Omental fat pad (tissue), 4 donors: ENCODE results near the gene DCBLD2. TPM values are rescaled to one million over a fixed set of nuclear protein-coding genes. Genes with fewer than 3 reads are reported as not detected.

Experiments
- ATAC-seq: fragments of 150-250 bp; one replicate; pipeline ENCODE4 v1.9.1; 2016; ENCODE audit warnings: mild to moderate bottlenecking, moderate library complexity; ENCODE audit not compliant: low FRiP score
- DNase-seq: peaks from one replicate; pipeline ENCODE4 v3.0.0-alpha.2; 2019; ENCODE audit warnings: low spot score
- total RNA-seq, 4 donors: library from RNA; depleted of rRNA; stranded (reverse); fragments of >200 nt; gene quantifications; one replicate each; pipeline ENCODE4 v1.1.0, GENCODE V29; 2016
- TF ChIP-seq, protein P1 (sequence below), 3 donors: fragments of 450-650 bp; IDR thresholded peaks; one replicate each; pipeline ENCODE4 v1.5.1; 2016 to 2017; ENCODE audit warnings: antibody characterized with exemption in 3 of 3, mild to moderate bottlenecking in 3 of 3, moderate library complexity in 2 of 3

The DCBLD2 gene
- total RNA-seq, 4 donors from 2014 or later: 25.5 to 40.1 (median 33.0) TPM

DNA sequence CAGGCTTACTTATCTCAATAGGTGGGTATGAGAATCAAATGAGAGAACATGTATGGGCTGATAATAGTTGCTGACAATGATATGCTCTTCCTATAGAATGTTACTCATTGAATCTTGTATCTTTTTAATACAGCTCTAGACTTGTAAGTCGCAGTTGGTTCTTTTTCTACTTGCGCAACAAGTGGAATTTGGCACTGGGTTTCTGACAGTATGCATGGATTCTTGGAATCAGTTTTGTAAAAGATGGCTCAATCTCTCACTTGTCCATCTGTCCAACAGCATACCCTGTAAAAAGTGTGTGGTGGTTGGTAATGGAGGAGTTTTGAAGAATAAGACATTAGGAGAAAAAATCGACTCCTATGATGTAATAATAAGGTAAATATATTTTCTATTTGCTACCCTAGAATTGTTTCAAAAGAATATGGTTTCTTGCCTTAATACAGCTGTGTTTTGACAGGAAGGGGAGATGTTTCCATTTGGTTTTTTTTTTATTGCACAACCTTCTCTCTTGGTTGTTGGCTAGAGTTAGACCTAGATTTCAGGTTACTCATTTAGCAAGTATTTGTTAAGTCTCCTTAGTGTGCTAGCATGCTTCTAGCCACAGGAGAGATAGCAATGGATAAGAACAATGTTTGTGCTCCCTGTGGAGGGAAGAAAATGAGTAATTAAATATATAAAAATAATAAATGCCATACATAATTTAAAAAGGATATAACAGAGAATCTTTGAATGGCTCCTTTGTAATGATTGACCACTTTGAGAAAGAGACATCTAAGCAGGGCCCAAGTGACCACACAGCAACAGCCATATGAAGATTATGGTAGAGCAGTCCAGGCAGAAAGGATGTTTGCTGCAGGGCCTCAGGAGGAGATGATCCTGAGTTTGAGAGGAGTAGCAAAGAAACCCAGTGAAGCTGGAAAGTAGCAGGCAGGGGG, 116.6 kb downstream of the DCBLD2 start:
- peak; percentile 82 for ATAC-seq
- TF ChIP-seq, protein P1, sequence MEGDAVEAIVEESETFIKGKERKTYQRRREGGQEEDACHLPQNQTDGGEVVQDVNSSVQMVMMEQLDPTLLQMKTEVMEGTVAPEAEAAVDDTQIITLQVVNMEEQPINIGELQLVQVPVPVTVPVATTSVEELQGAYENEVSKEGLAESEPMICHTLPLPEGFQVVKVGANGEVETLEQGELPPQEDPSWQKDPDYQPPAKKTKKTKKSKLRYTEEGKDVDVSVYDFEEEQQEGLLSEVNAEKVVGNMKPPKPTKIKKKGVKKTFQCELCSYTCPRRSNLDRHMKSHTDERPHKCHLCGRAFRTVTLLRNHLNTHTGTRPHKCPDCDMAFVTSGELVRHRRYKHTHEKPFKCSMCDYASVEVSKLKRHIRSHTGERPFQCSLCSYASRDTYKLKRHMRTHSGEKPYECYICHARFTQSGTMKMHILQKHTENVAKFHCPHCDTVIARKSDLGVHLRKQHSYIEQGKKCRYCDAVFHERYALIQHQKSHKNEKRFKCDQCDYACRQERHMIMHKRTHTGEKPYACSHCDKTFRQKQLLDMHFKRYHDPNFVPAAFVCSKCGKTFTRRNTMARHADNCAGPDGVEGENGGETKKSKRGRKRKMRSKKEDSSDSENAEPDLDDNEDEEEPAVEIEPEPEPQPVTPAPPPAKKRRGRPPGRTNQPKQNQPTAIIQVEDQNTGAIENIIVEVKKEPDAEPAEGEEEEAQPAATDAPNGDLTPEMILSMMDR (IDR thresholded peaks at IDR 0.05): no peak
- DNase-seq: no peak

DNA sequence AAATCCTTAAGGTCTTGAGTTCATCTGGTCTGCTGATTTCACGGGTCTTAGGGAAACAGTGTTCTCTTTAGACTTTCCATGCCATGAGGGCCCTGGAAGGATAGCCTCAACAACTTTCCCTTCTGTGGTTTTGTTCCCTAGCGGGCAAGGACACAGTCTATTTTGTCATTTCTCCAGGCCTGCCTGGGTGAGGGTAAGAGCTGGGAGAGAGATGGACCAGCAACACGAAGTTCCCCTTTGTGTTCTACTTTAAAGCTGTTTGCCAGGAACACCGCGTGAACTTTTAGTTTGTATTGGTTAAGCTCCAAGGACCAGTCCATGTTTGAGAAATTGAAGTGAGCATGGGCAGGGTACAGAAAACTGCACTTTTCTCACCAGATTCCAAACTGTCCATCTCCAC, 117.5 kb downstream of the DCBLD2 start:
- DNase-seq (no peak), ATAC-seq (no peak)
- TF ChIP-seq, protein P1 (IDR thresholded peaks at IDR 0.05): no peak

DNA sequence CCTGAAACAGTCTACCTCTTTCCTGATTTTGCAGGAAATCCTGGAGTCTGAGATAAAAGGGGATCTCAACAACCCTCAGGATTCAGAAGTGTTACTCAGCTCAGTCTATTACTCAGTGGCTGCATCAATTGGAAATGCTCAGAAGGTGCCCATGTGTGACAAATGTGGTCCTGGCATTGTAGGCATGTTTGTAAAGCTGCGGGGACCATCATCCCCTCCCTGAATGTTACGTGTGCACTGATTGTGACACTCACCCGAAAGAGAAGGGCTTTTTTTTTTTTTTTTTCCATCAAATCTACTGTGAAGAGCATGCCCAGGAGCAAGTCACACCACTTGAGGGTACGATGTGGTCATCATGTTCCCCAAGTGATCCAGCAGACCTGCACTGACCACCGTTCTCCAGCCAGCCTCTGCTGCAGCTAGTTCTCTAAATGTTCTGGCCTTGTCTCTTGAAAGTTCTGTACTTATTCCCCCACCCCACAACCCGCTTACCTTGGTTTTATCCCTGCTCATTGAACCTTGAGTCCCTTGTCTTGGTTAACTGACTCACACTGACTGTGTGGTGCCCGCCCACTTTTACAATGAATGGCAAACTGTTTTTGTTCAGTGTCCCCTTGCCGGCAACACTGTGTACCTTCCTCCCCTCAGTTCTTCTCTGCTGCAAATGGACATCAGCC, 118.5 kb downstream of the DCBLD2 start:
- TF ChIP-seq, protein P1 (IDR thresholded peaks at IDR 0.05): no peak
- DNase-seq (no peak), ATAC-seq (no peak)

DNA sequence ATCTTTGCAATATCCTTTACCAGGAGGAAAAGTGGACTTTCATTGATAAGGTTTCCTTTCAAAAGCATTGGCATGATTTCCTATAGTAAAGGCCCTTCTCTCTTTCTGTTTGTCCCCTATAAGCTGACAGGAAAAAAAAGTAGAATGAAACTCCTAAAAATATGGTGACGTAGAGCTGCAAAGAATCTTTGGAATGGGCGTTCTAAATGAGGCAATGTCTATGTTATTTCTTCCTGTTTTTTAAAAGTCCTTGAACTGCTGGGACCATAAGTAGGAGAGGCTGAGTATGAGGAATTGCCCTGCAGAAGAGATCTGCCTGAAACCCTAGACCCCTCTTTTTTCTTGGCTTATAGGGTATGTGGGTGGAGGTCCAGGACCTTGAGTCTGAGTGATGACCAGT, 121.2 kb downstream of the DCBLD2 start:
- DNase-seq: no peak
- ATAC-seq: no peak
- TF ChIP-seq, protein P1 (IDR thresholded peaks at IDR 0.05): no peak

DNA sequence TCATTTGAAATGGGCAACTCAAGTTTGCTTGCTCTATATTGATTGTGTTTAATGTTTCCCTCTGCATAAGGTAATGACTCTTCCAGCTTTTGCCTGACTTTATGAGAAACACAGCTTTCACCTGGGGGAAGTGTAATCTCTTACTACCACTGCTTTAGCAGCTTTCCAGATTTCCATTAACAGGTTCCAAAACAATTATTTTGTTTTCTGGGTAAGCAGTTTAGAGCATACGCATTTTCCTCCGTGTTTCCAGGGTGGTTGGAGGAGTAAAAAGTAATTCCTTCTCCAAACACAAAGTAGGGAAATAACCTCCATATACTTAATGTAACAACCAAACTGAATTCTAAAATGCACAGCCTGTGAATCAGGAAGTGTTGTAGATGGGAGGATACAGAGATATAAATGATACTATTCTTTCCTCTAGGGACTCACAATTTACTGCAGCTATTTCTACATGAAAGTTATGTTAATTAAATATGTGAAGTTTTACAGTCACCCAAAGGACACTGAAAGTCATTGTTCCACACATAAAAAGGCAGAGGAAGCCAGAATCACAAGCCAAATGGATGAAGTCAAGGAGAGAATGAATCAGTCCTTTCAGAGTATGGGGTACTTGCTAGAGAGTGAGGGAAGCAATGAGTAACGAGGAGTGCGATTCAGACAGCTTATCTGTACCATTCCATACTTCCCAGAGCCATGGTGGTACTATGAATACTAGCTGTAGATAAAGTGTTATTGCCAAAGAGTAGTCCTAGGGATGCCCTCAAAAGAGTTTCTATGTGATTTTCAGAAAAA, 121.8 kb downstream of the DCBLD2 start:
- DNase-seq (no peak), ATAC-seq (no peak)
- TF ChIP-seq, protein P1 (IDR thresholded peaks at IDR 0.05): no peak

DNA sequence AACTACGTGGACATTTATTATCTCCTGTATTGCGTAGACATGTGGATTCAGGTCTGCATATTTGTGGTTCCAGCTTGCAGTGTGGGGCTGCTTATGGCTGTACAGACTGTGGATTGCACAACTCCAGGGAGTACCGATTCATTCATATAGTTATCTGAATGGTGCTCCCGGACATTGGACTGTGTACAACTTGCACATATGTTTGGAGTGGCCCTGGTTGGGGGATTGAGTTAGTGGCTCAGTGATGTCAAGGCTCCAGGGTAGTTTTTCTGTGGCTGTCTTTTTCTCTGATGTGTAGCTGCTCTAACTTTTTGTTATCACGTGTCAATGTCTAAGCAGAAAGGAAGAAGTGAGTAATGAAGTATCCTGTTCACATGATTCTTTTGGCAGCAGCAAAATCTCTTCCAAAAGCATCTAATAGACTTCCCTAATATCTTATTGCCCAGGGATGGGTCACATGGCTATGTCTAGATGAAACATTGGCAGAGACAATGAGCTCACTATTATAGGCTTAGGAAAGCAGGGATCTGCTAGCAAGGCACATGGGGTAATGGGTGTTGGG, 122.6 kb downstream of the DCBLD2 start:
- ATAC-seq (peak; percentile 72), DNase-seq (no peak)
- TF ChIP-seq, protein P1 (IDR thresholded peaks at IDR 0.05): no peak
